Mucosa of descending colon (tissue), 3 donors: ENCODE measurements around the gene CAPN11. TPM values are rescaled to one million over a fixed set of nuclear protein-coding genes. Genes with fewer than 3 reads are reported as not detected.

ENCODE experiments used
- ATAC-seq: fragments of 200-7000 bp; cut with Tn5 transposase; one replicate; pipeline ENCODE4 v1.9.1; 2020; ENCODE audit warnings: mild to moderate bottlenecking, moderate library complexity
- DNase-seq, 3 donors: peaks; one replicate each; pipeline ENCODE4 v3.0.0-alpha.2; 2020
- H3K36me3 ChIP-seq: fragments of 200-600 bp; one replicate; pipeline ENCODE4 v1.8.0; 2021; ENCODE audit warnings: low read depth, mild to moderate bottlenecking
- H3K4me1 ChIP-seq: fragments of 200-600 bp; one replicate; pipeline ENCODE4 v1.8.0; 2021; ENCODE audit warnings: low read depth, mild to moderate bottlenecking
- H3K4me3 ChIP-seq: fragments of 200-600 bp; one replicate; pipeline ENCODE4 v1.8.0; 2021; ENCODE audit warnings: mild to moderate bottlenecking
- H3K9me3 ChIP-seq: fragments of 200-600 bp; one replicate; pipeline ENCODE4 v1.8.0; 2021; ENCODE audit warnings: mild to moderate bottlenecking
- intact Hi-C, 2 donors: fragments of 100-400 bp; cut with DNase I in 1 of 2; cut with micrococcal nuclease in 1 of 2; formaldehyde crosslinking; loops; one replicate each; pipeline versions ENCODE4 v1.11.0 to v1.11.1; 2022; cut with DNase I, micrococcal nuclease
- total RNA-seq, 3 donors: library from RNA; stranded (reverse); fragmentation: NEBNext Ultra II Directional in 2 of 3; extraction: Animal tissue kit (Norgen Biotek cat#: 25700) in 2 of 3; gene quantifications; one replicate each; pipeline versions ENCODE4 v1.2.1 to v1.2.4, GENCODE V29; 2021 to 2023
- TF ChIP-seq, protein P1 (sequence below): fragments of 200-600 bp; IDR thresholded peaks from one replicate; pipeline ENCODE4 v1.8.0; 2022; ENCODE audit warnings: antibody characterized with exemption, mild to moderate bottlenecking
- donor health status: DM: no; HTN: no; CAD: no; lungs with moderate emphysema.
- donor health status: DM: no; HTN: no; CAD: no.
- donor health status: DM: no; HTN: yes; CAD: no.

CAPN11 gene
- total RNA-seq, 3 donors from 2014 or later = 0.35 to 1.2 (median 1.1) TPM

DNA sequence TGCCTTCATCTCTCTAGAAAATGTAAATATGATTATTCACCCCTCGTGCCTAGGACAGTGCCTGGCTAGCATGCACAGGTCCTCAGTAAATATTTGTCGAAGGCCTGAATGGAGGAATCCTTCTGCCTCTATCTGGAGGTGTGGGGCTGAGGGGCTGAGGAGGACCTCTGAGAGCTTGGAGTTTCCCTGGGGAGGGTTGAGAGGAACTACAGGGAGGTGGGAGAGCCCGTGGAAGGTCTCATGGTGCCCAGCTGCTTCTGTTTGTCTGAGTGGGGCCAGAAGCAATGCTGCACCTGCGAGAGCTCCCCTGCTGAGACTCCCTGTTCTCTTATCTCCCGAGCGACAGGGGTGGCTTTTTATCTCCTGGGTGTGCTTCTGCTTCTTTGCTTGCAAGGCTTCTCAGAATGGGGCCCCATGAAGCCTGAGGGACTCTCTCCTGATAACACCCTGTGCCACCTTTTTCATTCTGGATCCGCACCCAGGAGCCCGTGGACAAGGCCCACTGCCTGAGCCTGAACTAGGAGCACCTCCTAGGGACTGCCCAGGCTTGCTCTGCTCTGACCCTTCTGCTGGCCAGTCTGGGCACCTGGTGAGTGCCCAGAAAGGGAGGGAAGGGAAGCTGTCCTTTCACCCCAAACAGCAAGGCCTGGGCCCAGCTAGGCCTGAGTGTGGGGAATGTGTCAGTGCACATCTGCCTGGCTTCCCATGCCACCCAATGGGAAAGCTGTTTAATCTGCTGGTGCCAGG is 67.1 kb downstream of the CAPN11 start:
- Histone ChIP-seq H3K36me3 (no peaks in the 10 kb centered on the region), H3K4me1 (peaks cover 24% of the 10 kb centered on the region), H3K4me3 (no peak overlapping the region), H3K9me3 (no peaks in the 10 kb centered on the region)
- no peak for ATAC-seq
- TF ChIP-seq, protein P1, sequence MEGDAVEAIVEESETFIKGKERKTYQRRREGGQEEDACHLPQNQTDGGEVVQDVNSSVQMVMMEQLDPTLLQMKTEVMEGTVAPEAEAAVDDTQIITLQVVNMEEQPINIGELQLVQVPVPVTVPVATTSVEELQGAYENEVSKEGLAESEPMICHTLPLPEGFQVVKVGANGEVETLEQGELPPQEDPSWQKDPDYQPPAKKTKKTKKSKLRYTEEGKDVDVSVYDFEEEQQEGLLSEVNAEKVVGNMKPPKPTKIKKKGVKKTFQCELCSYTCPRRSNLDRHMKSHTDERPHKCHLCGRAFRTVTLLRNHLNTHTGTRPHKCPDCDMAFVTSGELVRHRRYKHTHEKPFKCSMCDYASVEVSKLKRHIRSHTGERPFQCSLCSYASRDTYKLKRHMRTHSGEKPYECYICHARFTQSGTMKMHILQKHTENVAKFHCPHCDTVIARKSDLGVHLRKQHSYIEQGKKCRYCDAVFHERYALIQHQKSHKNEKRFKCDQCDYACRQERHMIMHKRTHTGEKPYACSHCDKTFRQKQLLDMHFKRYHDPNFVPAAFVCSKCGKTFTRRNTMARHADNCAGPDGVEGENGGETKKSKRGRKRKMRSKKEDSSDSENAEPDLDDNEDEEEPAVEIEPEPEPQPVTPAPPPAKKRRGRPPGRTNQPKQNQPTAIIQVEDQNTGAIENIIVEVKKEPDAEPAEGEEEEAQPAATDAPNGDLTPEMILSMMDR = no peak
- intact Hi-C loops = no loop called here
- DNase-seq = no peak

DNA sequence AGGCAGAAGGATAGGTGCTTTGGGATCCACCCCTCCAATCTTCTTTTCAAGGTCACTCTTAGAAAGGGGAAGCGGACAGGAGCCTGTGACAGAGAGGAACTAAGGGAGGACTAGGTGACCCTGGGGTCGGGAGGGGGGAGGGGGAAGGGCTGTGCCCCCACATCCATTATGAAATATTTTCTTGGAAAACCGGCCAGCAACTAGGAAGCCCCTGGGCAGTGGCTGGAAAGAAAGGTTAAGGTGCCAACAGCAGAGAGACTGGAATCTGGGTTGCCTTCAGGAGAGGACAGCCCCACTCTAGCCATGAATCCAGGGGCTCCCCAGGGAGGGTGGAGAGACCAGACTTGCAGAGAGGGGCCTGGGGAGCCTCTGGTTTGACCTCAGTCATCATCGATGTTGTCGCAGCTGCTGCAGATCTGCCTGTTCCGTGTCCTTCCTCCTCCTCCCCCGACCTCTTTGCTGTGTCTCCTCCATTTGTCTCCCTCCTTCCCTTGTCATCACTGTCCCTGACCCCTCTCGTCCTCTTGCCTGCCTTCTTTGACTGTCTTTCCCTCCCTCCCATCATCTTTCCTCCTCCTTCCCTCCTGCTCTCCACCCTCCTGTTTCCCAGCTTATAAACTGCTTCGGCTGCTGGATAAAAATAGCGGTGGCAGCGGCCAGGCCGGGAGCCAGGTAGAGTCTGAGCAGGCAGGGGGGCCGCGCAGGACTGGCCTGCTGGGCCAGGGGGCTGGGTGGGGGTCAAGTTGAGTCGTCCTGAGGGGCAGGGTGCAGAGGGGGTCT is 67.9 kb downstream of the CAPN11 start:
- DNase-seq (no peak), ATAC-seq (no peak)
- Histone ChIP-seq H3K4me1 (peaks cover 24% of the 10 kb centered on the region), H3K36me3 (no peaks in the 10 kb centered on the region), H3K4me3 (no peak overlapping the region), H3K9me3 (no peaks in the 10 kb centered on the region)
- TF ChIP-seq, protein P1 = no peak
- intact Hi-C loops = no loop called here

DNA sequence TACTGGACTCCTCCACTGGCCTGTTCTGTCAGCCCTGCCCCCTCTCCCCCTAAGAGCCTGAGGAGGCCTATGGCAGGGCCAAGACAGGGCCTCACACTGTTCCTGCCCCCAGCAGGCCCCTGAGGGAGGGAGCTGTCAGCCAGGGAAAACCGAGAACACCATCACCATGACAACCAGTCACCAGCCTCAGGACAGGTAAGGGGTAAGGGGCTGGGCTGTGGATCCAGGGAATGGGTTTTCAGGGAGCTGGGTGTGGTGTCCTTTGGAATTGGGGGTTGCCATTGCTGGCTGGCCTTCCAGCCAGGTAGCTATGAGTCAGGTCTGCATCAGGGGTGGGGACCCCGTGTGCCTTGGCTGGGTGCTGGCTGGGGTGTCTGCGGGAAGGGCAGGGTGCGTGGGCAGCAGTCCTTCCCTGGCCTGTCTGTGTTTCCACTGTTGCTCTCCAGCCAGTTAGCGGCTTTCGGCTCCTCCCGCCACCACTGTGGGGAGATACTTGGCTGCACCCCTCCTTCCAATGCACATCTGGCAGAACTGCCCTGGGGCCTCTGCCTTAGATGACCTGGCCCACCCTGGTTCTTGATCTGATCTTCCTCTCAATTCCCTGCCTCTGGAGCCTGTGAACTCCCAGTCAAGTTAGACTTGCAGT is 68.7 kb downstream of the CAPN11 start:
- intact Hi-C loops = no loop called here
- DNase-seq = no peak
- Histone ChIP-seq H3K36me3 (no peaks in the 10 kb centered on the region), H3K9me3 (no peaks in the 10 kb centered on the region), H3K4me3 (no peak overlapping the region), H3K4me1 (peaks cover 18% of the 10 kb centered on the region)
- no peak for ATAC-seq
- TF ChIP-seq, protein P1 = no peak

DNA sequence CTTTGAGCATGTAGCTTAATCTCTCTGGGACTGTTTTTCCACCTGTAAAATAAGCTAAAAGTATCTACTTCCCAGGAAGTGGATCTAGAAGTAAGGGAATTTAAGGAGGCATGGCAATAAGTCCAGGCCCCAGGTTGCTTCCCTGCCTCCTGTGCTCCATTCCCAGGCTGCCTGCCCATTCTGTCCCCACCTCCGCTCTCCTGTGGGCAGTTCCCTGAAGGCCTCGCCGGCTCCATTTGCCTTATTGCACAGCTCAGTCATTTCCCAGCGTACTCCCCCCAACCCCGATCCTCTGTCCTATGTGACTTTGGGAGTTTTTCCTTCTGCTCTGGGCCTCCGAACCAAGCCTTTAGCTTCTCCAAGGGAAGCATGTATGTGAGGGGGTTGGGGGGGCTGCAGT is 69.4 kb downstream of the CAPN11 start:
- Histone ChIP-seq H3K4me1 (peaks cover 12% of the 10 kb centered on the region), H3K4me3 (no peak overlapping the region), H3K9me3 (no peaks in the 10 kb centered on the region), H3K36me3 (no peaks in the 10 kb centered on the region)
- ATAC-seq = no peak
- DNase-seq = no peak
- TF ChIP-seq, protein P1 = no peak
- intact Hi-C loops = no loop called here

DNA sequence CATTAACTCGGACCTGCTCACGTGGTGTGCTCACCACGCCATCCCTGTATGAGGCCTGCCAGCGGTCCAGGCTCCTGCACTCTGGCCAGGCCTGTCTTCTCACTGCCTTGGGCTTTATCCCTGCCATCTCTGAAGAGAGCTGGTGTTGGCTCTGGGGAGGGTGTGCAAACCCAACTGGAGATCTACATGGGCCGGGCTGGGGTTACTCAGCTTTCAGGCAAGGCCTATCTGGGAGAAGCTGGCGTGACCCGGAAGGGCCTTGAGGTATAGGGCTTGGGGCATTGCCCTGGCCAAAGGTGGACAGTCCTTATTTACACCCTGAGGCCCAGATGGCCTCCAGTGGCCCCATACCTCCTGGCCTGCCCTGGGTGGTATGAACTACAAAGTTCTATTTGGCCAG is 69.8 kb downstream of the CAPN11 start:
- Histone ChIP-seq H3K9me3 (no peaks in the 10 kb centered on the region), H3K4me1 (peaks cover 10% of the 10 kb centered on the region), H3K4me3 (no peak overlapping the region), H3K36me3 (no peaks in the 10 kb centered on the region)
- DNase-seq = no peak
- intact Hi-C loops = no loop called here
- ATAC-seq = no peak
- TF ChIP-seq, protein P1 = no peak
